Measurements from ENCODE around the gene PLS3. TPM values are rescaled to one million over a fixed set of nuclear protein-coding genes. Genes with fewer than 3 reads are reported as not detected.

The PLS3 gene
- total and polyA plus RNA-seq, 9 of the 15 experiments (the other 6 are each of a cell fraction or from before 2014, with no cell fraction given) = 0.03 to 0.42 (median 0.03) TPM; not detected in 4

GRCh38 chrX:115588179-115588578, 27.2 kb downstream of the PLS3 start:
- TF ChIP-seq ZBTB5 (IDR thresholded peaks at IDR 0.05) (no peak), RCOR1 (IDR thresholded peaks at IDR 0.05; ENCODE audit: borderline replicate concordance in 1 of 2, low read depth in 2 of 2, low read length in 2 of 2) (no peak), CBX5 (IDR thresholded peaks at IDR 0.05; ENCODE audit: borderline replicate concordance, low read depth) (no peak), ZNF134 (CRISPR knock-in tag; conservative IDR thresholded peaks at IDR 0.05) (no peak), KLF1 (tag; IDR thresholded peaks at IDR 0.05) (no peak), ZNF408 (CRISPR knock-in tag; IDR thresholded peaks at IDR 0.05; ENCODE audit: low read depth) (no peak), U2AF2 (optimal IDR thresholded peaks at IDR 0.05; ENCODE audit: low read depth, low read length) (no peak), ZC3H8 (IDR thresholded peaks at IDR 0.05) (no peak), ZNF316 (IDR thresholded peaks at IDR 0.05) (no peak), SMARCA5 (IDR thresholded peaks at IDR 0.05) (no peak), ZFP36 (IDR thresholded peaks at IDR 0.05; ENCODE audit: low read depth, low read length, partially characterized antibody) (no peak), ZZZ3 (IDR thresholded peaks at IDR 0.05) (no peak), ZNF174 (CRISPR knock-in tag; IDR thresholded peaks at IDR 0.05) (no peak), GATA2 (CRISPR knock-in tag; IDR thresholded peaks at IDR 0.05) (no peak), GATAD2B (IDR thresholded peaks at IDR 0.05; ENCODE audit: borderline replicate concordance) (no peak)
- TF ChIP-seq, protein P1, sequence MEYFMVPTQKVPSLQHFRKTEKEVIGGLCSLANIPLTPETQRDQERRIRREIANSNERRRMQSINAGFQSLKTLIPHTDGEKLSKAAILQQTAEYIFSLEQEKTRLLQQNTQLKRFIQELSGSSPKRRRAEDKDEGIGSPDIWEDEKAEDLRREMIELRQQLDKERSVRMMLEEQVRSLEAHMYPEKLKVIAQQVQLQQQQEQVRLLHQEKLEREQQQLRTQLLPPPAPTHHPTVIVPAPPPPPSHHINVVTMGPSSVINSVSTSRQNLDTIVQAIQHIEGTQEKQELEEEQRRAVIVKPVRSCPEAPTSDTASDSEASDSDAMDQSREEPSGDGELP (CRISPR knock-in tag; IDR thresholded peaks at IDR 0.05; ENCODE audit: borderline replicate concordance) = no peak
- Histone ChIP-seq H3K9me3 (replicated peaks; ENCODE audit: control insufficient read depth, insufficient read depth, low read depth, low read length) (no peaks in the 10 kb centered on the region), H3K4me3 (no peak overlapping the region), H3K4me2 (ENCODE audit: insufficient read depth, low read length) (no peak overlapping the region), H3K79me2 (ENCODE audit: control insufficient read depth, insufficient read depth, low read length) (no peaks in the 10 kb centered on the region), H3K27me3 (ENCODE audit: control insufficient read depth in 2 of 2, insufficient read depth in 2 of 2, low read length in 2 of 2) (peaks cover 0 to 8% of the 10 kb centered on the region in 2 experiments; a peak in 2 of 5 replicates), H3K9me1 (ENCODE audit: control insufficient read depth, insufficient read depth, low read length) (no peaks in the 10 kb centered on the region), H3K27ac (ENCODE audit: extremely low read depth, low read depth, low read length) (no peak overlapping the region), H3K36me3 (ENCODE audit: control insufficient read depth, insufficient read depth, low read length) (no peaks in the 10 kb centered on the region), H3K4me1 (replicated peaks in 1 of 2; ENCODE audit: control insufficient read depth in 2 of 2, insufficient read depth in 2 of 2, low read length in 2 of 2) (no peaks in the 10 kb centered on the region), H3K9ac (ENCODE audit: insufficient read depth in 1 of 2, low read depth in 2 of 2, low read length in 2 of 2) (no peak overlapping the region), H4K20me1 (replicated peaks; ENCODE audit: control insufficient read depth, insufficient read depth, low read length) (no peaks in the 10 kb centered on the region), H2AFZ (ENCODE audit: low read depth, low read length) (no peak overlapping the region)
- DNase-seq (ENCODE audit: extremely low read depth in 1 of 4, low spot score in 3 of 4) (no peak), ATAC-seq (no peak), FAIRE-seq (no peak)
- CTCF ChIA-PET (ENCODE audit: low intra/inter-chr PET ratio) = interaction anchor here (0.8 kb wide), 1 partner anchor 1275 kb away, joined by 6 read pairs; no protein-coding TSS in a partner anchor
- WGBS (ENCODE audit: insufficient coverage, low coverage, missing lambda C conversion rate) = 0% methylated on average over 4 of the region's 4 CpGs
- intact Hi-C loops (cut with micrococcal nuclease) (no loop called here), in situ Hi-C loops (cut with MboI) (no loop called here)
- no TSS peak for BruUV-seq (replicated peaks)
- POLR2A ChIA-PET = no interaction called here
